NK-92 treated with Interleukin-12 subunit alpha and Interleukin-12 subunit beta, amount 100 ng/mL, for 24 hours (cell line): Measurements from ENCODE around the gene ARHGAP8.
"Not testable (repeated sequence)": the region's sequence is repeated elsewhere in the genome, so short reads cannot be mapped to it uniquely, and the experiment has no call there.

ENCODE experiments used
- DNase-seq: peaks from one replicate; lab custom pipeline; 2025; lab: John Stamatoyannopoulos, UW

The ARHGAP8 gene

GRCh38 chr22:44739666-44740065, 12.7 kb upstream of the ARHGAP8 start:
- DNase-seq = not testable (repeated sequence)

GRCh38 chr22:44740307-44740706, 12.1 kb upstream of the ARHGAP8 start:
- DNase-seq = no peak

GRCh38 chr22:44741929-44742328, 10.4 kb upstream of the ARHGAP8 start:
- DNase-seq = no peak

- DNase-seq = no peak
Observed at GRCh38 chr22:44743247-44743646, 9.1 kb upstream of the ARHGAP8 start.

GRCh38 chr22:44743804-44744211, 8.6 kb upstream of the ARHGAP8 start:
- DNase-seq = no peak

- no peak for DNase-seq
Observed at GRCh38 chr22:44745853-44746789, 6.3 kb upstream of the ARHGAP8 start.

GRCh38 chr22:44747784-44748127, 4.6 kb upstream of the ARHGAP8 start:
- DNase-seq = not testable (repeated sequence)

GRCh38 chr22:44748524-44748923, 3.9 kb upstream of the ARHGAP8 start:
- no peak for DNase-seq

GRCh38 chr22:44750481-44750880, 1.9 kb upstream of the ARHGAP8 start:
- no peak for DNase-seq

- no peak for DNase-seq
Observed at GRCh38 chr22:44753189-44754042, 1.0 kb downstream of the ARHGAP8 start.

- DNase-seq = no peak
Observed at GRCh38 chr22:44754998-44755397, 2.6 kb downstream of the ARHGAP8 start.

- DNase-seq = no peak
Observed at GRCh38 chr22:44755417-44755816, 3.0 kb downstream of the ARHGAP8 start.

- no peak for DNase-seq
Observed at GRCh38 chr22:44755956-44756361, 3.6 kb downstream of the ARHGAP8 start.

GRCh38 chr22:44758344-44758973, 6.1 kb downstream of the ARHGAP8 start:
- DNase-seq = no peak

GRCh38 chr22:44759001-44759400, 6.6 kb downstream of the ARHGAP8 start:
- no peak for DNase-seq

- DNase-seq = no peak
Observed at GRCh38 chr22:44759430-44760310, 7.3 kb downstream of the ARHGAP8 start.

- no peak for DNase-seq
Observed at GRCh38 chr22:44760476-44760875, 8.1 kb downstream of the ARHGAP8 start.

GRCh38 chr22:44761025-44761424, 8.7 kb downstream of the ARHGAP8 start:
- no peak for DNase-seq

GRCh38 chr22:44764373-44764772, 12.0 kb downstream of the ARHGAP8 start:
- DNase-seq = no peak

GRCh38 chr22:44764974-44765373, 12.6 kb downstream of the ARHGAP8 start:
- no peak for DNase-seq

- no peak for DNase-seq
Observed at GRCh38 chr22:44765571-44766285, 13.4 kb downstream of the ARHGAP8 start.
